DMS153 treated with DMSO at 0.1 percent for 48 hours (cell line): ENCODE results near the gene IFI6.
"Not testable (repeated sequence)": the region's sequence is repeated elsewhere in the genome, so short reads cannot be mapped to it uniquely, and the experiment has no call there.

Source experiments
- DNase-seq: peaks from one replicate; lab custom pipeline; 2025; ENCODE audit not compliant: unreplicated experiment; lab: John Stamatoyannopoulos, UW

IFI6 gene

GRCh38 chr1:27632387-27633297 lies 39.4 kb downstream of the IFI6 start:
- no peak for DNase-seq

GRCh38 chr1:27630859-27631491 lies 41.0 kb downstream of the IFI6 start:
- no peak for DNase-seq

- DNase-seq: no peak
These were observed 43.3 kb downstream of the IFI6 start for GRCh38 chr1:27628712-27629111.

GRCh38 chr1:27627733-27628132 lies 44.3 kb downstream of the IFI6 start:
- DNase-seq: not testable (repeated sequence)

- DNase-seq: no peak
These were observed 44.9 kb downstream of the IFI6 start for GRCh38 chr1:27627061-27627460.

- no peak for DNase-seq
These were observed 45.7 kb downstream of the IFI6 start for GRCh38 chr1:27626031-27626935.

GRCh38 chr1:27624467-27625178 lies 47.4 kb downstream of the IFI6 start:
- DNase-seq: no peak

- DNase-seq: no peak
These were observed 48.4 kb downstream of the IFI6 start for GRCh38 chr1:27623327-27624212.

GRCh38 chr1:27622828-27623227 lies 49.2 kb downstream of the IFI6 start:
- no peak for DNase-seq

GRCh38 chr1:27621051-27621920 lies 50.7 kb downstream of the IFI6 start:
- DNase-seq: no peak

- DNase-seq: not testable (repeated sequence)
These were observed 52.1 kb downstream of the IFI6 start for GRCh38 chr1:27619782-27620438.

- DNase-seq: no peak
These were observed 53.5 kb downstream of the IFI6 start for GRCh38 chr1:27618341-27619082.

- DNase-seq: no peak
These were observed 54.6 kb downstream of the IFI6 start for GRCh38 chr1:27617420-27617819.

- DNase-seq: no peak
These were observed 55.6 kb downstream of the IFI6 start for GRCh38 chr1:27616441-27616840.
